Osteocyte (in vitro differentiated cells): ENCODE results near the gene HECW1. TPM values are rescaled to one million over a fixed set of nuclear protein-coding genes. Genes with fewer than 3 reads are reported as not detected.

Experiments
- DNase-seq: peaks from one replicate; pipeline ENCODE4 v3.0.0; 2021; ENCODE audit warnings: mixed read lengths; ENCODE audit not compliant: unreplicated experiment; ENCODE audit errors: extremely low spot score
- H3K27ac Mint-ChIP-seq: one replicate; pipeline ENCODE4 v1.8.0; 2021; ENCODE audit warnings: mild to moderate bottlenecking, mixed read lengths; ENCODE audit not compliant: unreplicated experiment
- H3K27me3 Mint-ChIP-seq: one replicate; pipeline ENCODE4 v1.8.0; 2021; ENCODE audit warnings: mixed read lengths; ENCODE audit not compliant: unreplicated experiment
- H3K36me3 Mint-ChIP-seq: one replicate; pipeline ENCODE4 v1.8.0; 2021; ENCODE audit warnings: mixed read lengths; ENCODE audit not compliant: unreplicated experiment
- H3K4me1 Mint-ChIP-seq: one replicate; pipeline ENCODE4 v1.8.0; 2021; ENCODE audit warnings: mixed read lengths; ENCODE audit not compliant: unreplicated experiment
- H3K4me3 Mint-ChIP-seq: one replicate; pipeline ENCODE4 v1.8.0; 2021; ENCODE audit warnings: mild to moderate bottlenecking, moderate library complexity, mixed read lengths; ENCODE audit not compliant: unreplicated experiment
- H3K9me3 Mint-ChIP-seq: one replicate; pipeline ENCODE4 v1.8.0; 2021; ENCODE audit warnings: mixed read lengths; ENCODE audit not compliant: unreplicated experiment
- total RNA-seq: library from RNA; stranded (reverse); gene quantifications from 2 replicates; pipeline ENCODE4 v1.2.1, GENCODE V29; 2021
- TF ChIP-seq, protein P1 (sequence below): fragments of 200-600 bp; sonication (generic); IDR thresholded peaks from 2 replicates; pipeline ENCODE4 v1.5.0; 2021; ENCODE audit warnings: antibody characterized with exemption, mild to moderate bottlenecking, moderate library complexity

The HECW1 gene
- total RNA-seq, 1 donor from 2014 or later = 0.16 TPM

DNA sequence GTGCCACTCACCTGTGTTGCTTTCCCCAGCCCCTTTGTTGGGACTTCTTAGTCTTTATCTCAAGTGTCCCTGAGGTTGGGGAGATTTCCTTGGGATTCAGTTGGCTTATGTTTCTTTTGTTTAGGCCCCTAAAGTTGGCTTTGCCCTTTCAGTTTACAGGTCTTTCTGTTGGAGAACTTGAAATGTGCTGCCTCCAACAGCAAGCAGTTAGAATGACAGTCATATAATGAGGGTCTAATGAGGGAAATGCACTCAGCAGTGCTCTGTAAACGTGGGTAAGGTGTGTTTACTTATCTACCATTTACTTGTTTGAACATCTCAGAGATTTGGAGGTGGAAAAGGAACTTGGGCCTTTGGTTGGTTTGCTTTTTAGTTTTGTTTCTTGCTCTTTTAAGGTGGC, 279.1 kb downstream of the HECW1 start:
- no peak overlapping the region for H3K27ac Mint-ChIP-seq
- peaks cover 10% of the 10 kb centered on the region for H3K9me3 Mint-ChIP-seq

DNA sequence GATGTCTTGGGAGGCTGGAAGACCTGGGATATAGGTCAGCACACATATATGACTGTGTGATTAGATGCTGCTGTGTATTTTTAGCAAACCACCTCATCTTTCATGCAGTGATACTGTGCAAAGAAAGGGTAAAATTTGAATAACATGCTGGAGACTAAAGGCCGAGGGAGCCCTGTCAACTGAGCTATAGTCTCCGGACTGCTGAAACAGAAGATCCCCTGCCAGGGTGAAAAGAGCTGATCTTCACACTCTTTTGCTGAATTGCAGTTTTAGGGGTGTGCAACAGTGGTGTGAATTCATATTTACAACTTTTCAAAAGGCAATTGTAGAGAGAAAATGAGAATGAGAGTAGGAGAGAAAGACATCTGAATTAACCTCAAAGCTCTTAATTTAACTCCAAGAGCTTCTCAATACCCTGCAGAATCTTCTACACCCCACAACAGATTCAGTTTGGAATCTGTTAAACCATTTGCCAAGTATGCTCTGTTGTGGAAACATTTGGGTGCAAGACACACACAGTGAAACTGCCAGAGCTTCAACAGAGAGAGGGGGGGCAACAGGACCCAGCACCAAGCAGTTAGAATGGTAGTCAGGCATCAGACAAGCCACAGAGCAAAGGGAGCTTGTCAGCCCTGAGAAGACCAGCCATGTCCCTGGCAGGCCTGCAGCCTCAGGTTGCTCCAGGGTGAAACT, 280.3 kb downstream of the HECW1 start:
- no peaks in the 10 kb centered on the region for H3K36me3 Mint-ChIP-seq
- H3K4me3 Mint-ChIP-seq = no peak overlapping the region
- TF ChIP-seq, protein P1, sequence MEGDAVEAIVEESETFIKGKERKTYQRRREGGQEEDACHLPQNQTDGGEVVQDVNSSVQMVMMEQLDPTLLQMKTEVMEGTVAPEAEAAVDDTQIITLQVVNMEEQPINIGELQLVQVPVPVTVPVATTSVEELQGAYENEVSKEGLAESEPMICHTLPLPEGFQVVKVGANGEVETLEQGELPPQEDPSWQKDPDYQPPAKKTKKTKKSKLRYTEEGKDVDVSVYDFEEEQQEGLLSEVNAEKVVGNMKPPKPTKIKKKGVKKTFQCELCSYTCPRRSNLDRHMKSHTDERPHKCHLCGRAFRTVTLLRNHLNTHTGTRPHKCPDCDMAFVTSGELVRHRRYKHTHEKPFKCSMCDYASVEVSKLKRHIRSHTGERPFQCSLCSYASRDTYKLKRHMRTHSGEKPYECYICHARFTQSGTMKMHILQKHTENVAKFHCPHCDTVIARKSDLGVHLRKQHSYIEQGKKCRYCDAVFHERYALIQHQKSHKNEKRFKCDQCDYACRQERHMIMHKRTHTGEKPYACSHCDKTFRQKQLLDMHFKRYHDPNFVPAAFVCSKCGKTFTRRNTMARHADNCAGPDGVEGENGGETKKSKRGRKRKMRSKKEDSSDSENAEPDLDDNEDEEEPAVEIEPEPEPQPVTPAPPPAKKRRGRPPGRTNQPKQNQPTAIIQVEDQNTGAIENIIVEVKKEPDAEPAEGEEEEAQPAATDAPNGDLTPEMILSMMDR = no peak
- peaks cover 32% of the 10 kb centered on the region for H3K27me3 Mint-ChIP-seq
- peaks cover 10% of the 10 kb centered on the region for H3K9me3 Mint-ChIP-seq
- peaks cover 6% of the 10 kb centered on the region for H3K4me1 Mint-ChIP-seq
- H3K27ac Mint-ChIP-seq = no peak overlapping the region
- no peak for DNase-seq

More for the DNA sequence above, 279.1 kb downstream of the HECW1 start:
- Mint-ChIP-seq H3K27me3 (peaks cover 27% of the 10 kb centered on the region), H3K36me3 (no peaks in the 10 kb centered on the region), H3K4me1 (peaks cover 6% of the 10 kb centered on the region), H3K4me3 (no peak overlapping the region)
- TF ChIP-seq, protein P1 = no peak
- no peak for DNase-seq

DNA sequence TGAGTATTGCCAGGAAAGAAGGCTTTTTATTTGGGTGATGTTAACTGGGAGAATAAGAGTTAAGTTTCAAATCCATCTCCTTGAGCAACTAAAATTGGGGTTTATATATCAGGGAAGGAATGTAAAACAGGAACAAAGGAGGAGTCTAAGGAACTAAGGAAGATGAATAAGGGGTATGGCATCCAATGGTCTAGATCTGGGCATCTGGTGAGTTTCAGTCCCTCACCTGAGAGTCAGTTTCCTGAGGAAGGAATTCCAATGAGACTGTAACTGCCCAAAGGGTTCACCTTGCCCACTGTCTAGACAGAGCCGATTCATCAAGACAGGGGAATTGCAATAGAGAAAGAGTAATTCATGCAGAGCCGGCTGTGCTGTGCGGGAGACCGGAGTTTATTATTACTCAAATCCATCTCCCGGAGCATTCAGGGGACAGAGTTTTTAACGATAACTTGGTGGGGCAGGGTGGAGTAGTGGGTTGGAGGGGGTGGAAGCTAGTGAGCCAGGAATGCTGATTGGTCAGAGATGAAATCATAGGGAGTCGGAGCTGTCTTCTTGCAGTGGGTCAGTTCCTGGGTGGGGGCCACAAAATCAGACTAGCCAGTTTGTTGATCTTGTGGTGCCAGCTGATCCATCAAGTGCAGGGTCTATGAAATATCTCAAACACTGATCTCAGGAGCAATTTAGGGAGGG, 282.1 kb downstream of the HECW1 start:
- Mint-ChIP-seq H3K4me3 (no peak overlapping the region), H3K36me3 (no peaks in the 10 kb centered on the region), H3K27me3 (peaks cover 32% of the 10 kb centered on the region), H3K27ac (peak overlapping the region; percentile 23), H3K4me1 (peaks cover 6% of the 10 kb centered on the region), H3K9me3 (peaks cover 10% of the 10 kb centered on the region)
- no peak for DNase-seq
- TF ChIP-seq, protein P1 = no peak

DNA sequence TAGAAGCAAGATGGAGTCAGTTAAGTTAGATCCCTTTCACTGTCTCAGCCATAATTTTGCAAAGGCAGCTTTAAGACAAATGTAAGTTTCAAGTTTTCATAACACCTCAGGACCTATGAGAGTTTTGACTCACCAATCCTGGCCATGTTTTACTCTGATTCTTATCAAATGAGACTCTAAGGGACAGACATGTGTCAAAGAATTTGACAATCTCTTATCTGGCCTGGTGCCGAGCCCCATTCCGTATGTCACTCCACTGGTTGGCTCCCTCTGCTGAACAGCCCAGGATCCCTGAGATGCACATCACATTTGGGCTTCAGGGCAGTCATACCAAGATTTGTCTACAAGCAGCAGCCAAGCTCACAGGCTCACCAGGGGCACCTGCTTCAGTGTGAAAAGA, 282.9 kb downstream of the HECW1 start:
- Mint-ChIP-seq H3K4me3 (no peak overlapping the region), H3K9me3 (peaks cover 10% of the 10 kb centered on the region), H3K27me3 (peaks cover 38% of the 10 kb centered on the region), H3K4me1 (peaks cover 6% of the 10 kb centered on the region), H3K36me3 (no peaks in the 10 kb centered on the region), H3K27ac (no peak overlapping the region)
- TF ChIP-seq, protein P1 = no peak
- no peak for DNase-seq

DNA sequence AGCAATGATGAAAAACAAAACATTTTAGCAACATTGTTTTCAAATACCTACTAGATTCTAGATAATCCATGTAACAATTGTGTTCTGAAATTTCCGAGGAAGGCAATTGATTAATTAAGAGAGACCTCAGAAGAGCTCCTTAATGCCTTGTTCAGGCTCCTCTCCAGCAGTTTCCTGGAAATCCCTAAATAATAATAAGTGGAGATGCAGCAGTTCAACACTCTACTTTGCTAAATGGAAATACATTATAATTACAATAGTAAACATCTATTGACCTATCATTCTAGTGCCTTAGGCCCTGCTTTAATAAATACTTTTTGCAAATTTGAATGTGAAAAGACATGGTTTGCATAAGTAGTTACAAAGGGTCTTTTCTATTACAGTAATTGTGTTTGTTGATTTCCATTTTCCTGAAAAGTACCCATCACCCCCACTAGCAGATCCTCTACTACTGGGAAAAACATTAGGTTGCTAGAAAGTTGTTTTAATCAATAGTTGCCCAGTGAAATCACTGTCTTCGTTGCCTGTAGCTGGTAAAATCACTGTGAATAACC, 283.8 kb downstream of the HECW1 start:
- peaks cover 10% of the 10 kb centered on the region for H3K9me3 Mint-ChIP-seq
- peaks cover 6% of the 10 kb centered on the region for H3K4me1 Mint-ChIP-seq
- peaks cover 44% of the 10 kb centered on the region for H3K27me3 Mint-ChIP-seq
- H3K4me3 Mint-ChIP-seq = no peak overlapping the region
- H3K27ac Mint-ChIP-seq = no peak overlapping the region
- TF ChIP-seq, protein P1 = no peak
- no peaks in the 10 kb centered on the region for H3K36me3 Mint-ChIP-seq
- DNase-seq = no peak
